HG02678 (cell line): ENCODE data around the gene FLNC.

ENCODE experiments used
- ATAC-seq: cut with Tn5 transposase; IDR thresholded peaks from one replicate; pipeline ENCODE4 v1.9.1; 2021; ENCODE audit warnings: mild to moderate bottlenecking, moderate library complexity; ENCODE audit not compliant: unreplicated experiment

The FLNC gene

DNA sequence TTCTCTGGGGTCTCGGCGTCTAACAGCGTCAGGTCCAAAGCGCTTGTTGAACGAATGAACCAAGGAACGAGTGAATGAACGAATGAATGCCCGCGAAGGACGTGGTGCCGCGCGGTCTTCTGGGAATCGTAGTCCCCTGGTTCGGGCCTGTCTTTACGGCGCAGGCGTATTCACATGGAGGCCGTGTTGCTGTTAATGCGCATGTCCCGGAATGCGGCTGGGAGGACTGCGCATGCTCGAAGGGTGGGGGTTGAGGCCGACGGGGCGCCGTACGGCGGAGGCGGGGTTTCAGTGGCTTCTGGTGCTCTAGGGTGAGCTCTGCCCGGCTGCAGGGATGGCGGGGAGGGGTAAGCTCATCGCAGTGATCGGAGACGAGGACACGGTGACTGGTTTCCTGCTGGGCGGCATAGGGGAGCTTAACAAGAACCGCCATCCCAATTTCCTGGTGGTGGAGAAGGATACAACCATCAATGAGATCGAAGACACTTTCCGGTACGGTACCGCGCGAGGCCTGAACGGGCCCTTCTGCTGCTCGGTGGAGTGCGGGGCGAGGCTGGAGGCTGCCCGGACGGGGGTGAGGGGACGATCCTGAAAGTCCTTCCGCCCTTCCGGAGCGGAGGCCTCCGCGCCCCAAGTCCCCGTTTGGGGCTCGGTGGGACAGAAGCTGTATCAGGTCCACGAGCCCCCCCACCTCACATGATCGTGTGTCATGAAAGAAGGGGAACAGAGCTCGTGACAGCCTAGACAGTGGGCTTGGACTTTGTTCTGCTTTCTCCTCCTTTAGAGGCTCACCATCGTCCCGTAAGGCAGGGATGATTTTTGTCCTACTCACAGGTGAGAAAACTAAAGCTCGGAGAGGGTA lies 32.6 kb downstream of the FLNC start, which contains the start of gene ATP6V1F:
ATP6V1F (plus strand) TSS at position 286 of the 862 bp plus-strand sequence; CDS start at position 335, 49 bp downstream.
- ATAC-seq = peak; percentile 88

DNA sequence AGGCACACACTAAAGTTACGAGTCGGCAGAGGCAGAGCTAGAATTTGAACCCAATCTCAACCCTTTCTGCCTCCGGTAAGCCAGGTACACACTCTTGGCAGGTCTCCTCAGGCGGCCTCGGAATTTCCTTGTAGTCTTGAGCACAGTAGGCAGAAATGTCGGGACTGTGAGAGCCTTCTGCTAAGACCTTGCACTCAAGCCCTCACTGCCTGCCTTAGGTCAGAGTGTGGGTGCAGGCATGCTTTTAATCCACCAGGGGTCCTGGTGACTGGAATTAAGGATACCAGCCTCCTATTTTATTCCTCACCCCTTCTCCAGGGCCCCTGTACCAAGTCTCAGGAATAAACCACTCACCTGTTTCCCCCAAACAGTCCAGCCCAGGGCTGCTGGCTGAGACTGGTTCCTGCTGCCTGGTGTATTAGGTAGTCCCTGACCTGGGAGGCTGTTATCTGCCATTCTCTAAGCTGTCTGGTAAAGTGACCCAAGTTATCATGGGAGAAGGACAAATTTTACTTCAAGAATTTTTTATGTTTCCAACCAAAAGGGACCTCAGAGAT lies 33.3 kb downstream of the FLNC start:
- peak; percentile 27 for ATAC-seq

DNA sequence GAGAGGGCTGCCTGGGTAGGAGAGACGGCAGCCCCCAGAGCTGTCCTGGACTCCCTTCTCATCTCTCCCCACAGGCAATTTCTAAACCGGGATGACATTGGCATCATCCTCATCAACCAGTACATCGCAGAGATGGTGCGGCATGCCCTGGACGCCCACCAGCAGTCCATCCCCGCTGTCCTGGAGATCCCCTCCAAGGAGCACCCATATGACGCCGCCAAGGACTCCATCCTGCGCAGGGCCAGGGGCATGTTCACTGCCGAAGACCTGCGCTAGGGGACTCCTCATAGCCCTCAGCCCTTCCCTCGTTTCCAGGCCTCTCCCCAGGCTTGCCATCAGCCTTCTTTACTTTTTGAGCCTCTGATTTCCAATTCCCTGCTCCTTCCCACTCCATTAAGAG lies 35.1 kb downstream of the FLNC start:
- no peak for ATAC-seq

DNA sequence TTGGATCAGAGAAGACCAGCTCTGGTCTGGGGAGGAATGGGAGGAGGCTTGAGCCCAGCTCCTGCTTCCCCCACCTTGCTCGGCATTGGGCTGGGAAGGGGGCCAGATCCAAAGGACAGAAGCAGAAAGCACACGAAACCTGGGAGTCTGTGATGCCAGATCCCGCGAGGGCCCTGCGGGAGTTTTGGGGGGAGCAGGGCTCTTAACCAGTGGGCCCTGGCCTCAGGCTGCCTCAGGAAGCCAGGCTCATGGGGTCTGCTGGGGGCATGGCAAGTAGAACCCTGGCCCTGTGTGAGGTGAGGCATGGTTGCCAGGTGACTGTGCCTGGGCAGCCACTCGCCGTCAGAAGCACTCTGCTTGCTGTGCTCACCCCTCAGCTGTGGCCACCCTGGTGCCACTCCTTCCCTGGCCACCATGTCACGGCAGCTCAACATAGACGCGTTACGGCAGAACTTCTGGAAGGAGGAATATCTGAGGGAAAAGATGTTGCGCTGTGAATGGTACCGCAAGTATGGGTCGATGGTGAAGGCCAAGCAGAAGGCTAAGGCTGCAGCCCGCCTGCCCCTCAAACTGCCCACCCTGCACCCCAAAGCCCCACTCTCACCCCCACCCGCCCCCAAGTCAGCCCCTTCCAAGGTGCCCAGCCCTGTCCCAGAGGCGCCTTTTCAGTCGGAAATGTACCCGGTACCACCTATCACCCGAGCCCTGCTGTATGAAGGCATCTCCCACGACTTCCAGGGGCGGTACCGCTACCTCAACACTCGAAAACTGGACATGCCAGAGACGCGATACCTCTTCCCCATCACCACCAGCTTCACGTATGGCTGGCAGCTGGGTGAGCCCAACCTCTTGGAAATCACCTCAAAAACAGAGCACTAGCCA lies 36.0 kb downstream of the FLNC start:
- no peak for ATAC-seq

DNA sequence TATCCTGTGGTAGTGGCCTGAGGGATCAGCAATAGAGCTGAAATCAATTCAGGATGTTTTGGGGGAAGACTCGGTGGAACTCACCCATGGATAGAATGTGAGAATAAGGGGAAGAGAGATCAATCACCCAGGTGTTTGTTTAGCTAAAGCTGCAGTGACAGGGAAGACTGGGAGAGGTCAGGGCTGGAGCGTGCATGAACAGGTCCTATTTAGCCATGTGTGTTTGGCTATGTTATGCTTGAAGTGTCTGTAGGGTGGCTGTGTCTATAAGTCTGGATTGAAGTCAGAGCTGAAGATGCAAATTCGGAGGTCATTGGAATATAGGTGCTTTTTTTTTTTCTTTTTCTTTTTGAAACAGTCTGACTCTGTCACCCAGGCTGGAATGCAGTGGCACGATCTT lies 37.0 kb downstream of the FLNC start:
- ATAC-seq = no peak

DNA sequence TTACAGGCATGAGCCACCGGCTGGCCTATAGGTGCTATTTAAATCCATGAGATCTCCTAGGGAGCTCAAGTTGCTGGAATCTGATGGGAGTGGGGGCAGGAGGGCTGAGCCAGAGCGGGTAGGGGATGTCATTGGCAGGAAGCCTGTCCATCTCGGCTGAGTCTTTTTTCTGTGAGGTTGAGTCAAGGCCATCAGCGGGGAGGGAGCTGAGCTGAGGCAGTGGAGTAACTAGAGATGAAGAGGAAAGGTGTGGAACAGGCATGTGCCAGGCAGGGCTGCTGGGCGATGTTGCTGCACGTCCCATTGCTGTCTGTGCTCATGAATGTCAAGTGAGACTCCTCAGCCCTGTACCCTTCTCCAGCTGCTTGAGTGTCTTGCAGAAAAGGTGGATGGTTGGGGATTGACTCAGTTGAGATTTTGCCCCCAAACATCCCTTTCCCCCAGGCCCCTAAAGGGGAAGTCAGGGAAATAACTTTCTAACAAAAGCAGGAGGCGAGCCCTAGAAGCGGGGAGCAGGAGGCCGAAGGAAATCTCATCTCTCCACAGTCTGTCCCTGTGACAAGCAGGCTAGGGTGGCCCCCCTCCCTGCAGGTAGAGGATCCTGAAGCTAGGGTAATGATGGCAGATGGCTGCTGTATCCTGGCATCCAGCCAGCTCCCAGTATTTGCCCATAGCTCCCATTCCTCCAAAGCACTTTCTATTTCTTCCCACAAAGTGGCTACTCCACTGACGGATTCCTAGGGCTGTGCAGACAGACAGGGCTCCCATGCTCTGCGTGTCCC lies 37.8 kb downstream of the FLNC start:
- no peak for ATAC-seq

DNA sequence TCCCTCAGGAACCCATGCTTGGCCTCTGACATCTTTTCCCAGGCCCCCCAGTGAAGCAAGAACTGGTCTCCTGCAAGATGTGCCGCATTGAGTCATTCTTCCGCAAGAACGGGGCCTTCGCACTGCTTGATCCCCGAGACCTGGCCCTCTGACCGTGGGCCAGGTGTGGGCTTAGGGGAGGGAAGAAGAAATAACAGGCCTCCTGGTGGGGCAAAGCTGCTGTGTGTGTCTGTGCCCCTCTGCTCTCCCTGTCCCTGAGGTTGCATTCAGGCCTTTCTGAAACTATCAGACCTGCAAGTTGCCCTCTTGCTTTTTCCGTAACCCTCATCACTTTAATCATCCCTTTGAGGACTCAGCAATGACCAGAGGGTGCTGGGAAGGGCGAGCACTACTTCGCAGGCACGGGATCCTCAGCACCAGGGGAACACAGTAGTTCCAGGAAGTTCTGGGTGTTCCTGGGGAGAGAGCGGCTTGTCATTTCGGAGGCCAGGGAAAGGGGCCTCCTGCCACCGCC lies 38.5 kb downstream of the FLNC start:
- ATAC-seq = no peak

DNA sequence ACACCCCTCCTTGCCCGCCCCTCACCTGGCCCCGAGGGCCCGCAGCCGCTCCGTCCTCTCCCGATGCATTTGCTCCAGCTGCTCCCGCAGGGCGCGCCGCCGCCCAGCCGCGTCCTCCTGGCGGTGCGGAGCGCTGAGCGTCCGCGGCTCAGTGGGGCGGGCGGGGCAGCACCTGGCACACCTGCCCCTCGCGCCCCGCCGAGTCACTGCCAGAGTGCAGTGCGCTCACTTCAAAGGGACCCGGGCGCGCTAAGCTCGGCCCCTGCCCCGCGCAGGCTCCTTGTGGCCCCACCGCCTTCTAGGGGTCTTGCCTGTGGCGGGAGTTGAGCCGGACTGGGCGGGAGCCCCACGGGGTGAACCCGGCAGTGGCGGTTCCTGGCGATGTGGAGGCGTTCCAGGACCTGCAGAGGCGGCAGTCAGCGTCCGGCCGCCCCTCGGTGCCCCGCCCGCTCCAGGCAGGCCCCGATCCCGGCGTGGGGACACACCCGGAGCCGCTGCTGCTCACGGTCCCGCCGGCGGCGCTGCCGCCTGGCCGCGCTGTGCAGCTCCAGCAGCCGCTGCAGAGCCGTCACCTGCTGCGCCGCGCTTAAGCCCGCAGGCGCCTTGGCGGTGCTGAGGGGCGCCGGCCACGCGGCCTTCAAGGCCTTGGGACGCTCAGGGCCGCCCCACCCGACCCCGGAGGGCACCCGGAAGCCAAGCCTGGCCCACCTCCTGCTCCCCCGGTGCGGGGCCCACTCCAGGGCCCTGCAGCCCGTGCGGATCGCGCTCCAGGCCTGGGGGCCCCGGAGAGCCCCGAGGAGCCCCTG lies 39.1 kb downstream of the FLNC start:
- ATAC-seq = peak; percentile 64

DNA sequence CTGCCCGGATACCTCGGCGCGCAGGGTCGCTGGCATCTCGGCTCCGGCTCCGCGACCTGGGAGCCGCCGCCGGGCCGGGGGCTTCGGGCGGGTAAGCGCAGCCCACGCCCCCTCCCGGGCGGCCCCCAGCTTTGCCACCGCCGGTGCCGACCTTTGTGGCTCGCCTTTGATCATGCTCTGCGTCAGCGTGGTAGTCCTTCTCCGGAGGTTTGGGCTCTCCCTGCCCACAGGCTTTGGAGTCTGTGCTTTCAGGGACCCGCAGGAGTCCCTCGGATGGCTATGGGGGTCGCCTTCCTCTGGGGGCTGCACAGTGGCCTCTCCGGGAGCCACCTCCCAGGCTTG lies 39.7 kb downstream of the FLNC start:
- ATAC-seq = peak; percentile 29

DNA sequence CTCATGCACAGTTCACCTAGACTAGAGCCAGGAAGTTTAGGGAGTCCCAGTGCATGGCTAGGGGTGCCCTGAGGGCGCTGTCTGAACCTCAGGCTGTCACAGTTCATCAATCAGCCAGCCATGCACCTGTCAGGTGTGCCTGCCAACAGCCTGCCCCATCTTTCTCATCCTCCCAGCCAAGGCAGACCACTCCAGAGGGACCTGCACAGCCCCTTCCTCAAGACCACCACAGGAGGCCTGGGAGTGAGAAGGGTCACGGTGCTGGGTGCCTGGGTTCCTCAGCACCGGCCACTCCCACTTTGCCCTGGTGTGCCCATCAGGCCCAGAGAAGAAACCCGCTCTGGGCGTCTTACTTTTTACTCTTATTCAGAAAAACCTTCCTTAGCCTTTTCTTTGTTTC lies 40.8 kb downstream of the FLNC start:
- ATAC-seq = no peak

DNA sequence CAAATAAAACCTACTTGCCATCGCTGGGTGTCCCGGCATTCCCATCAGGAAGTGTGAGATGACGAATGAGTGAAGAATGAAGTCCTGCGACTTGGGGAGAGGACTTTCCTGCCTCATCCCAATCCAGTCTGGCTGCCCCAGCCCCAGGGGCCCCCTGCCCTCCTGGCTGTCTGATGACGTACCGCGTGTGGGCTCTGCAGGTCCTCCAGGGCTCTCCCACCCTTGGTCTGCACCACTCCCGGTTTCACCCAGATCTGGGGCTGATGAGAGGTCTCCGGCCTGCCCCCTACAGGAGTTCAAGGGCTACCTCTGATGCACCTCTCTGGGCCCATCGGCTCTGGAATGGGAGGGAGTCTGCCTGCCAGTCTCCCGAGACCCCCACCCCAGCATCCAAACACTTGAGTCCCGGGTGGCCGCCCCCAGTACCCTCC lies 42.2 kb downstream of the FLNC start:
- ATAC-seq = no peak

DNA sequence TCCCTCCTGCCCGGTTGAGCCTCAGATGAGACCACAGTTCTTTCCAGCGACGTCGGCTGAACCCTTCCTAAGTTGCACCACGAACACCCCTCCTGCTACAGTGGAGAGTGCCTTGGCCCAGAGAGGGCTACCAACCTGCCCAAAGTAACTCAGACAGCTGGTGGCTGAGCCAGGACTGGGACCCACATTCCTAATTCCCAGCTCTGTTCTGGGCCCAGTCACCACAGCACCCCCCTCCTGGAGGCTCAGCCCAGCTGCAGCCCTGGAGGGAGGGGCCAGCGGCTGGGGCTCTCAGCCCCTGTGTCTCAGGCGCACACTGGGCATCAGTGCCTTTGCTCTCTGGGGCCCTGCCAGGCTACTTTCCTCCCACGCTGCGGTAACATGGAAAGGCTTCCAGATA lies 43.0 kb downstream of the FLNC start:
- ATAC-seq = no peak

DNA sequence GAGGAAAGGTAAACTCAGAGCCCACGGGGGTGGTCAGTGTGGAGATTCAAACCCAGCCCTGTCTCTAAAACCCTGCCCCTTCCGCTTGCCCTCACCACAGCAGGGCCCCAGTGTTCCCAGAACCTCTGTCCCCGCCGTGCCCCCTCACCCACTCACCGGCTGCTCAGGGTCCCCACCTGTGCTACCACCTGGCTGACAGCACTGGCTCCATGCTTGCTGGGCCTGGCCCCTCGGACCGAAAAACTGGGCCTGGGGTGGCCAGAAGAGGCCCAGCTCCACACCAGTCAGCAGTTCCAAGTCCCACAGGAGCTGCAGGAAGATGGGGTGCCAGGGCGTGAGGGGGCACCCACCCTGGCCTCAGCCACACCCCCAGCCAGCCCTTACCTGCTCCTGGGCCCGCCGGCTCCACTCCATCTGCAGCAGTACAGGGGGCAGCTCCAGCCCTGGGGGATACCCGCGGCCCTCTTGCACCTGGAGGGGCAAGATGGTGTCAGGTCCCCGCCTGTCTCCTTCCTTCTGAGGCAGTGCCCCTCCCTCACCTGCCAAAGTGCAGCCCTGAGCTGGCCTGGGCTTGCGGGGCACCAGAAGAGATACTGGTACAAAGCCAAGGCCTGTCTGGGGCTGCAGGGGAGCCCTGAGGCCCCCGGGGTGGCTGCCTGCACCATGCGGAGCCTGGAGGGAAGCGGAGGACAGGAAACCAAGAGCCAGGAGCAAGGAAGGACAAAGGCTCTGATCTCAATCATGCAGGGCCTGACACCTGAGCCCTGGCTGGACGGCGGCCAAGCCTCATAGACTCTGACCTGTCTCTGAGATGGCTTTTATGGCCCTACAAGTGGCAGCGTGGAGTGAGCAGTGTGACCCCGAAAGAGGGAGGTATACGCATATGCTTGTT lies 44.2 kb downstream of the FLNC start:
- ATAC-seq = no peak

DNA sequence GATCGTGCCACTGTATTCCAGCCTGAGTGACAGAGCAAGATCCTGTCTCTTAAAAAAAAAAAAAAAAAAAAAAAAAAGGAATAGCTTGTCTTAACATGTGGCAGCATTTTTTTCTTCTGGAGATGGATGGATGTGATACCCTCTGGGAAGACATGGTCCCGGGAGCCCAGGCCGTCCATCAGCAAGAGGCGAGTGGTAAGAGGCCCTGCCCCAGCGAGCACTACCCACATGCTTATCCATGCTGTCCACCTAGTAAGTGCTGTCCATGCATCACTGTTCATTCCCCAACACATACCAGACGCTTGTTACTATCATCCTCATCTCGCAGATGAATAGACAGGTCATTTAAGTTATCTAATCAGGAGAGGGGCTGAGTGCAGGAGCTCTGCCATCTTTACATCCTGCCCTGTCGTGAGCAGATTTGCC lies 45.3 kb downstream of the FLNC start:
- no peak for ATAC-seq

DNA sequence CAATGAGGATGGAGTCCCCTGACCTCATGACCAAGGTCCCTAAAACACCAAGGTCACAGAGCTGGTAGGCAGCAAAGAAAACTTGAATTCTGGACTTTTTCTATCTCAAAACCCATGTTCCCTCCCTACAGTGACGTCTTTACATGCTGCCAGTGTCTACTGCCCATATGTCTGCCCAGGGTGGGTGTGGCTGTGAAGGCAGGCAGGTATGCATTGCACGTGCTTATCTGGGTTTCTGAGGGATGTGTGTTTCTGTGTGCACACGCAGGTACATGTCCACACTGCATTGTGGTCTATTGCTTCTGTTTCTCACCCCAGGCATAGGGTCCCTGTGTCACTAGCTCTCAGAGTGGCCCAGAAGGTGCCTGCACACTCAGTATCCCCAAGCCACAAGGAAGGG lies 45.9 kb downstream of the FLNC start:
- no peak for ATAC-seq

DNA sequence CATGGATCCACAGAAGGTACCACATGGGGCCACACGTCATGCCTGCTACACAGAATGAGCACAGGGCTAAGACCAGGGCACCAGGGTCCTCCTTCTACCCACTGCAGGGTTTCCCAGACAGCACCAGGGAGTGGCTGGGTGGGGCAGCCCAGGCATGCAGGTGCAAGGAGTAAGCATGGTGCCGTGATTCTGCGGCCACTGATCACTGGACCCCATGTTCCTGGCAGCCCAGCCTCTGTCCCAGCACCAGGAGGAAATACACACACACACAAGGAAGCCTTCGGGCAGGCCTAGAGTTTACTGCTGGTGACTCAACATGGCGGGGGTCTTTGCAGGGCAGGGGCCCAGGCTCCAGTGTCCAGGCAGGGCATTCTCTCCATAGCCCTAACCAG lies 46.4 kb downstream of the FLNC start:
- no peak for ATAC-seq

DNA sequence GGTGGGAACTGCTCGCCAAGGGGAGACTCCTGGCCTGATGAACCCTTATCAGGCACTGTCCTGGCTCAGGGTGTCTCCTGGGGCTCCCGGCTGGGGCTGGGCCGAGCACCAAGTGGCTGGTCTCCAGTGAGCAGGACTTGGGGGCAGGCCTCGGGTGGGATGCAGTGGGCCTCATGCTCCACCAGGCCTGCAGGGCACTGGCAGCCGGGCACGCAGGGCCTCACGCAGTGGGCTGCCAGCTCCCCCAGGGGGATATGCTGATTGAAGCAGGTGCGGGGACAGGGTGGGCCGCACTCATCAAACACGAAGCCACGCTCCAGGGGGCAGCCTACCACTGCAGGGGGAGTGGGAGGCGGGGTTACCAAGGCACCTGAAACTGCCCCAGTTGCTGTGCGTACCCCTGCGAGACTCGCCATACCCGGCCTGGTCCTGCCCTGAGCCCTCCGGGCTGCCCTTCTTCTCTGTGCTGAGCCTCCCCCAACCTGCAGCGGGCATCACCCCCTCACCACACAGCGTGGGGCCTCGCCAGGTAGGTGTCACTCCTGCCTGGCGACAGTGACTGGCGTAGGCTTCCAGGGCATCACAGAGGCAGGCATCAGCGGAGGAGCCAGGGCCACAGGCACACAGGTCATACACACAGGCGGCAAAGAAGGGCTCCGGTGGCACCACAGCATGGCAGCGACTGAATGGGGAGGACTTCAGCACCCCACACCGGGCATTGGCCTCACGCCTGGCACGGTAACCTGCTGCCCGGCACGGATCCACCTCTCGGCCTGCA lies 47.0 kb downstream of the FLNC start:
- no peak for ATAC-seq

DNA sequence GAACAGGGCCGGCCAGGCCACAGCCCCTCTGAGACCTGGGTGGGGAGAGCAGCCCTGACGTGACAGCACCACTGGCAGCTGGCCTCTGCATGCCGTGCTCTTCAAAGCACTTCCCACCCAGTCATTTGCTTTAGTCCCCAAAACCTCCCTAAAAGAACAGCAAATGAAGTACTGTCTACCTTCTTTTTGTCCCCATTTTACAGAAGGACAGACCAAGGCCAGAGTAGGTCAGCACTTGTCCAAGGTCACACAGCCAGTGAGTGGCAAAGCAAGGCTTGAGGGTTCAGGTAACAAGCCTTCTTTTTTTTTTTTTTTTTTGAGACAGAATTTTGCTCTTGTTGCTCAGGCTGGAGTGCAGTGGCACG lies 47.5 kb downstream of the FLNC start:
- no peak for ATAC-seq
